KG1 (cell line): ENCODE data around the gene LASP1.

Source experiments
- DNase-seq: peaks from one replicate; lab custom pipeline; 2025; lab: John Stamatoyannopoulos, UW

Gene LASP1

DNA sequence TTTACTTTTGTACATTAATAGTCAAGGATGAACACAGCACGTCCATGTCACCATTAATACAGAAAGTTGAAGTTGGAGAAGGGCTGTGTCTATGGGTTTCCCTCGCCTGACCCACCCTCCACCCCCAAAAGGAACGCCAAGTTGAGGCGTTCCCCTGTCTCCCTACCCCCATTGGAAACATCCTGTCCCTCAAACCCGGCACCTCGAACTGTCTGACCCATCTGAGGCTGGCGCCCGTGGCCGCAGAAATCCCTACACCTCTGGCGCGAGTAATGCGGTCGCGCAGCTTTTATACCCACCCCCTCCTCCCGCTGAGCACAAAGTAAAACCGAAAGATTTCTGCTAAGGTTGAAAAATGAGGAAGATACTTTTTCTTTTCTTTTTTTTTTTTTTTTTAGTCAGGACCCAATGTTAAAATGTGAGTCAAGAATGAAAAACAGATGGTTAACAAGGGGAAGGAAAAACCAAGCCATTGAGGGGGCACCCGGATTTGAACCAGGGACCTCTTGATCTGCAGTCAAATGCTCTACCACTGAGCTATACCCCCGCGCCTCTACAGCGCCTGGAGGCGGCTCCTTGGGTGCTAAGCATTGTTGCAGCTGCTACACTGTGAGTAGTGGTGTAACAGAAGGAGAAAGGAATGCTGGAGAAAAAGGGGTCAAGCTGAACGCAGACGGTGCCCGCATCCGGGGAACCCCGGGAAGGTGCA is 887 bp upstream of the LASP1 start:
- peak; percentile 92 for DNase-seq

DNA sequence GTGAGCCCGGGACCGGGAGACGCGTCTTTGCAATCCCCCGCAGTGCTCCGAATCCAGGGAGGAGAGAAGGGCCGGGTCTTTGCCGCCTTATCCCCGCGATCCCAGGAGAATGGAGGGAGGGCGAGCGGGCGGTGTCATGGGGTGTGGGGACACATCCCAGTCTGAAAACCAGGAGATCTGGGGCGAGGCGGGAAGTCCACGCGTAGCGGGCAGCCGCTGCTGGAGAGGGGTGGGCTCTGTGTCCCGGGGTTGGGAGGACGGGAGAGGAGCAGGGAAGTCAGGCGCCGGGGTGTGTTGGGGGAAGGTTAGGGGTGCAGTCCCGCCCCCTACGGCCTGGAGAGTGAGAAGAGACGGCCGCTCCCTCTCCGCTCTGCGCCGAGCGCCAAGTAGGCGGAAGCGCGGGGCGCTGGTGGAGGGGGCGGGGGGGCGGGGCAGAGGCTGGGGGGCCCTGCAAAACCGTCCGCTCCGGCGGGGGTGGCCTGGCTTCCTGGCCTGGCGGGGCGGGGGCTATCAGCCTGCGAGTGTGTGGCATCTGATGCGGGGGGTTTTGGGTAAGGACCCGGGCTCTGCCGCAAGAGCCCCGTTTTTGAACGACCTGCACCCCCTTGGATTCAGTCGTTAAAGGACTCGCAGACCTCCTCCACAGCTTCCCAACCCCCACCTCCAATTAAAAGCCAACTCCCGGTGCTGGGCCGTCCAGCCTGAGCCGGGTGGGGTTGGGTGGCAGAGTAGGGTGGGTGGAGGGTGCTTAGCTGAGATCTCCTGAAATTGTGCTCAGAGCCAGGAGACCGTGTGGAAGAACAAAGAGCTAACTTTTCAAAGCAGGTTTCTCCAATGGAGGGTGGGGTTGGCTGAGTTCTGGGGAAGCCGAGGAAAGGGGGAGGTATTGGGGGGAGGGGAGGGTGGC is 654 bp downstream of the LASP1 start:
- peak; percentile 32 for DNase-seq

DNA sequence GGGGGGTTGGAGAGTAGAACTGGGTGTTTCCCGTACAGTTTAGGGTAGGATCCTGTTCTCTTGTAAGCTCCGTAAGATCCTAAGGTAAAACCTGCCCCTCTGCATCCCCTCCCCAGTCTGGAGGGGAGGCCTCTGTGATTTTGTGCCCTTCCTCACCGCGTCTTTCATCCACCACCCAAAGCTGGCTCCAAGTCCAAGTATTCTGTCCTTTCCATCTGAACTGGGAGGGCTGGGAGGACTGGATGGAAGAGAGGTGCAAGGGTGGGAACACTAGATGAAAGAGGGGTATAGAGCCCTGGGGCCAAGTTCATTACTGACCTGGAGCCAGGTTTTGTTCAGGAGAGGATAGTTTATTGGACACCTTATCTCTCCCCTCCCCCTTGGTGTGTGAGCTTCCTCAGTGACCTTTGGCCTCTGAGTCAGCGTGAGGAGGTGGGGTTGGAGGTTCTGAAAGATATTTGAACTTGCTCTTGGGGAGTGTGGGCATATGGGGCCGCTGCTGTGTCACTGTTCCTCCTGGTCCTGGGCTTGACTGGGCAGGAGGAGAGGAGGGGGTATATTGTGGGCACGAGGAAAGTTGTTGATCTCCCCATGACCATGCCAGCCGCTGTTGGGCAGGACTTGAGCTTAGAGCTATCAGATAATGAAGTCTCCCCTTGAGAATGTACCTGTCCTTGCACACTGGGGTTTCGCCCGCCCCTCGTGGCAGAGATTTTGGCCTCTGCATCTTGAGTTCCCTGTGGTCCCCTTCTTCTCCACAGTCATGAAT is 1.6 kb downstream of the LASP1 start:
- no peak for DNase-seq

DNA sequence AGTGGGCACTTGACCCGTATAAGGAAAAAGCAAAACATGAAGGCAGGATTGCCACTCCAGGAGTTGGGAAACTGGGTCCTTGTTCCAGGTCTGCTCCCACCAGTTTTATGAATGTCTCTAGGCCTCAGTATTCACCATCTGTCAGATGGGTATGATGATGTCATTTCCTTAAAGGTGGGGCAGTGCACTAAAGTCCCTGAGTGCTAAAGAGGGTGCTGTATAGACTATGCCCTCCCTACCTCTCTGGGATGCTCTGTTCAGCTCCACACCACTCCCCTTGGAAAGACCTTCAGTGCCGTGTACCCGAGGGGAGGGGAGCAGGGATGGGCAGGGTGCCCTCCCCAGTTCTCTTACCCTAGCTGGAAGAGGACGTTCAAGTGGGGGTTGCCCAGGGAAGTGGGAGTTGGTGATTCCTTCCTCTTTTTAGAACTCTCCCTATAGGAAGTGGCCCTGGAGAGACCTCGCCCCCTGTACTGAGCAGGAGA is 2.2 kb downstream of the LASP1 start:
- no peak for DNase-seq

DNA sequence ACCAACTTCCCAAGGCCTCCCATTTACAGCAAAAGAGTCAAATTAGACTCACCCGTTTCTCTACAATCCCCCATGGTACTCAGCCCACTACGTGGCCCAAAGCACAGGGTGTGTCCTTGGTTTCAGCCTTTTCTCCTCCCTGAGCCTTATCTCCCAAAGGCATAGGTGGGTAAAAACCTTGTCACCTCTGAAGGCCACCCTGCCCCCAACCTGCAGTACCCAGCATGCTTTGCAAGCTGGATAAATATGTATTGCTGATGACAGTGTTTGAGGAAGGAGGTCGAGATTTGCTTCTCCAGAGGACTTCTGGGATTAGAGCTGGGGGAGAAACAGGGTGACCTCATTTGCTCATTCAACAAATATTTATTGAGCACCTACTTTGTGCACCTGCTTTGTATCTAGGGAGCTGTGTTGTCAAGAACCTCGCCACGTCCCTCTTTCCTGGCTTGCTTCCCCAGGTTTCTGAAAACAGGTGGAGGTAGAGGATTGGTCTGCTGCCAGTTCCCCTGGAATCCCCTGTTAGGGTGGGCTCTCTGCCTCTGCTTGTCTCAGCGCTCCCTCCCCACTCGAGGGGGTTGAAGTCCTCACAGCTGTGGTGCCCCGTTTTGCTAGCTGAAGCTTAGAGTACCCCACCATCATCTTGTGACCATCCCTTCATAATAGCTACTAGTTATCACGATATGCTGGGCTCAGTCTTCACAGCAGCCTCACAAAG is 3.0 kb downstream of the LASP1 start:
- no peak for DNase-seq

DNA sequence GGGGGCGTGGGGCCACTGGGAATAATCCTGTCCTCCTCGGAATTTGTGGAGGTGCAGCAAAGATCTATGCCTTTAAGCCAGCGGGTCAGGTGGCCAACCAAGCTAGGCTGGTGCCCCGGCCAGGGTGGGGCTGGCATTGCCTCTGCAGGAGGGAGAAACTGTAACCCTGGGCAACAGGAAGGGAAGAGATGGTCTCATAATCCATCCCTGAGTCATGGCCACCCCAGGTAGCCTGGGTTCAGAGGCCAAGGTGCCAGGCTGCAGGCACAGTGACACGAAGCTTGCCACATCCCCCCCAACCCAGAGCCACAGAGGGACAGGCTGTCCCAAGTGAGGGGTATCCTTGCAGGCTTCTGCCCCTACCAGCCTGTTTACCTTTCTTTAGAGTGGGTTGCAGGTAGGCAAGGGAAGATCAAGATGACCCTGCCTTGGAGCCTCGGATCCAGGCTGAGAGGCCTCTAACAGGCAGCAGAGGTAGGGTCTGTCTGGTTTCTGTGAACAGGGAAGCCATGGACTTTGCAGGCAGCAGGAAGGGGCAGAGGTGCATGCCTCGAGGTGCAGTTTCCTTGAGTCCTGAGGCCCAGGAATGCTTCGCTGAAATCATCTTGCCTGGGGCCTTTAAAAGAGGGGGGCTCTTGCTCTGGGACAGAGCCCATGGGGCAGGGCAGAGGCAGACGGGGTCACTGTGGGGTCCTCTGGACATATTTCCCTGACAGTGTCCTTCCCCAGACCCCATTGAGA is 4.0 kb downstream of the LASP1 start:
- DNase-seq, result no peak

DNA sequence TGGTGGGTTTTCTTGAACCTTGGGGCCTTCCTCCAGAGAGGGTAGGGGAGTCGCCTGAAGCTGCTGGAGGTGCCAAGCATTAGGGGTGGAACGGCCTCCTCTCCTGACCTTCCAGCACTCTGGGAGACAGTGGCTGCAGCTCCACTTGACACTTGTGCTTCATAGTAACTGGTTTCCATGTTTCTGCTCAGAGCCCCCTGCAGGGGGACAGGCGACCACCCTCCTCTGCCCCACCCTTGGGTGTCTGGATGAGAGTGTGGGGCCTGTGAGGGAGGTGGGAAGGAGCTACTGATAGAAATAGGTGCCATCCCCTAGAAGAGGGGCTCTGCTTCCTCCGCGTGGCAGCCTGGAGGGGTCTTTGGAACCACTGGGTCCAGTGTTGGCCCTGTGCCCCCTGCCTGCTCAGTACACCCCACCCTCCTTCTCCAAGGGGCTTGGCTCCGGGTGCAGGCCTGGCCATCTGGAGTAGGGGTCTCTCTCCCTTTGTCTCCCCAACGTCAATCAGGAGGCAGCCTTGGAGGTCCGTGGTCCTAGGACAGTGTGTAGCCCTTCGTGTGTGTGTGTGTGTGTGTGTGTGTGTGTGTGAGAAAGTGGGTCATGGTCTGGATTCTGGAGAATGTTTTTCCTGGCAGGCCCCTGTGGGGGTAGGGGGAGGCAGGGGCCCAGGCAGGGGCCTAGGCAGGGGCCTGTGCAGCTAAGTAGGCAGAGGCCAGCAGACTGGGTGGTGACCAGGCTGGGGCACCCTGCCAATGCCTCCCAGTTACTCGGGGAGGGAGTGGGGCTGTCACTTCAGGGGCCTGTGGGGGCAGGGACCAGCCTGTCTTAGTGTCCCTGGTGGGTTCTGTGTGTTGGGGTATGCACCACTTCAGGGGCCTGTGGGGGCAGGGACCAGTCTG is 4.9 kb downstream of the LASP1 start:
- no peak for DNase-seq

DNA sequence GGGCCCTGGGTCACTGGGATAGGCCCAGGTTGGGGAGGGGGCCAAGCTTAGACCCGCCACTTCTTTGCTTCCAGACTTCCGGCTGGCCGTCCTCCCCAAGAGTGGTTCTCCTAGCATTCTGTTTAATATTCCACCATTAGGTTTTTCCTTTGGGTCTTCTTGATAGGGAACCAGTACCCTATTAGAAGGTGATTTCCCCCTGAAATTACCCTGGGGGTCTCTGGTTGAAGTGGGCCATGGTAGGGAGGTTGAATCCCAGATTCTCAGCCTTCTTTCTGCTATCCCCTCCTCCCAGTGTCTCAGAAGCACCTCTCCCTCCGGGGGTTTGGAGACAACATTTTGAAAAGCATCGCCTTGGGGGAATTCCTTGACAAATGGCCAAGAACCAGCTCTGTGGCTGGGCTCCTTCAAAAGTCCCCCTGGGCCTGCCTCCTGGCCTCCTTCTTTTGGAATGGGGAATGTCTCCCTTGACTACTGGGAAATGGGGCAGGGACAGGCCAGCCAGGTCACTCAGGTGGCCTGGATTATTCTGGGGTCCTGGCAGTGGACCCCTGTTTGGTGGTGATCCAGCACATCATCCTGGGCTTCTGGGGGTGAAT is 5.7 kb downstream of the LASP1 start:
- no peak for DNase-seq

DNA sequence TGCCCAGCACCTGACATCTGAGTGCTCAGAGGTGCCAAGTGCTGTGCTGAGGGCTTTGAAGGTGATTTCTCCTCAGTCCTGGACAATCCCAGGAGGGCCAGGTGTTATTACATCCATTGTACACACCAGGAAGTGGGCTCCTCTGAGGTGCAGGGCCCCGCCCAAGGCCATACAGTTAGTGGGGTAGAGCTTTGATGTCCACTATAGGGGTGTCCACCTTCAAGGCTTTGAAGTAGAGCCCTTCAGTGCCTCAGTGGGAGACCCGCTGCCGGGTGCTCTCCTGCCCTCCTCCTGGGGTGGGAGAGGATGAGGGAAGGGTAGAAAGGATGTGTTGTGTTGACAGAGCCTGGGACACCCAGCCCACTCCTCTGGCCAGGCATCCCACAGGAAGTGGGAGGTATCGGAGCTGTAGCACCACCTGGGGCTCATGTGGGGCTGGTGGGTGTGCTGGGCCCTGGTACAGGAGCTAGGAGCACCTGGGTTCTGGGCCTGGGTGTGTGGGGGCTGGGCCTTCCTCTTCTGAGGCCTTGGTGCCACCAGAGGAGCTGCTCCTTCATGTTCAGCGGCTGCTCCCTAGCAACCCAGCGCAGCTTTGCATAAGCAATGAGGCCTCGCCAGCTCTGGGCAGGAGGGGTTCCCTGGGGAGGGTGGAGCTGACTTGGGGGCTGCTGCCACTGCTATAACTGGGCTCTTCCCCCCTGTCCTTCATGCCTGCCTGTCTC is 7.4 kb downstream of the LASP1 start:
- no peak for DNase-seq

DNA sequence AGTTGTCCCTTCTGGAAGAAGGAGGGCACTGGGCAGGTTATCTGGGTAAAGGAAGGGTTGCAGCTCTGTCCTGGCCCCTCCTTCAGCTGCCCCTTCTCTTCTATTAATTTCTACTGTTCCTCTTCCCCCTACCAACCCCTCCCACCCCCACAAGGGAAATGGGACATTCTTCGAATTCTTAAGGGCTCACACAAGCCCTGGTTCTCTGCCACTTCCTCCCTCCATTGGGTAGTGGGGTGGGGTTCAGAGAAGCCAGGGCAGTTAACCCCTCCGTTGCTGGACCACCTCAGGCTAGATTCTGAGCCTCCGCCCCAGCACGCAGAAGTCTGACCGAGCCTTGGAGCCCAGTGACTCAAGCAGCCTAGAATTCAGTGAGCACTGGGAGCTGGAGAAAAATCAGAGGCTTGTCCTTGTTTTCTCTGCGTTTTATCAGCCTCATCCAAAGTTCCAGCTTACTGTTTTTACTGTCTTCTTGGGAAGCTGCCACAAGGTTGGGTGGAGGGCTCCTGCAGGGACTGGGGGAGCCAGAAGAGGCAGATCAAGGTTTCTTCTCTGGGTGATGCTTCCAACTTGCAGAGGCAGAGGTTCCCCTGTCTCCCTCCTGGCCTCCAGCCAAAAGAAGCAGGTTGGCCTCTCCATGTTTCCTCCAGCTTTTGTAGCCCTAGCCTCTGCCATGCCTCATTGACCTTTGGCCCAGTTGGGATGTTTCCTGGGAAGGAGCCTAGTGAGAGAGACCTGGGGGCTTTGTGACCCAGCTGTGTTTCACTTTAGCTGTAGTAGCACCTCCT is 10.2 kb downstream of the LASP1 start:
- no peak for DNase-seq

DNA sequence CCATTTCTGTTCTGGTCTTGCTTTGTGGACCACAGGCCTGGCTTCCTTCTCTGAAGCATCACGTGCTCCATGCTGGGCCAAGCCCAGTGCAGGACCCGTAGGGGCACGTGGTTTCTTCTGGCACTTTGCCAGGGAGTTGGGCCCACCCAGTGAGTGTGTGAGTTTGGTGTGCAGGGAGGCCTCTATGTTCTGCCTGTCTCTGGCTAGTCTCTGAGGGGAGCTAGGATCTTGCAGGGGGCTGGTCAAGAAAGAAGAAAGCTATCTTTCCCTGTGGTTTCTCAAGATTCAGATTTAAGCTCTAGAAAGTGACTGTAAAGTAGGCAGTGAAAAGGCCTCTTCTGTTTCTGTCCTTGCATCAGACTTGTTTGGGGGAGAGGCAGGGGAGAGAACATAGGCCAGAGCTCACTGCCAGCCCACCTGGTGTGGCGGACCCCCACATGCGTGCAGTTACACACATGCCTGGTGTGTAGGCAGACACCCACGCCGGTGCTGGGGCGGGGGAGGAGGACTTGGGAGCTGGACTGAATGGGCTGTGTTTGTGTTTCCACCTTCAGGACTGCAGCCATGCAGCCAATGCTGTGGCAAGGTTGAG is 11.8 kb downstream of the LASP1 start:
- no peak for DNase-seq

DNA sequence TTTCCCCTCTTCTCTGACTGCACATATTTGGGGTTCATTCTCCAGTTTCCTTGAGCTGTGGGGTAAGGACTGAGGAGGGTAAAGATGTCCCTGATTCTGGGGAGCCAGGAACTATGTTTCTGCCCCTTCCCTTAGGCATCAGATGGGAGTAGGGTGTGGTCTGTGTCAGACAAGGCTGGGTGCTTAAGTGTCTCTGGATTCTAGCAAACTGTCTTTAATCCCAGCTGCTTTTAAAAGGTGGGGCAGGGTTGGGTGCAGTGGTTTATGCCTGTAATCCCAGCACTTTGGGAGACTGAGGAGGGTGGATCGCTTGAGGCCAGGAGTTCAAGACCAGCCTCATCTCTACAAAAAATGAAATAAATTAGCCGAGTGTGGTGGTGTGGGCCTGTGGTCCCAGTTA is 13.0 kb downstream of the LASP1 start:
- no peak for DNase-seq

DNA sequence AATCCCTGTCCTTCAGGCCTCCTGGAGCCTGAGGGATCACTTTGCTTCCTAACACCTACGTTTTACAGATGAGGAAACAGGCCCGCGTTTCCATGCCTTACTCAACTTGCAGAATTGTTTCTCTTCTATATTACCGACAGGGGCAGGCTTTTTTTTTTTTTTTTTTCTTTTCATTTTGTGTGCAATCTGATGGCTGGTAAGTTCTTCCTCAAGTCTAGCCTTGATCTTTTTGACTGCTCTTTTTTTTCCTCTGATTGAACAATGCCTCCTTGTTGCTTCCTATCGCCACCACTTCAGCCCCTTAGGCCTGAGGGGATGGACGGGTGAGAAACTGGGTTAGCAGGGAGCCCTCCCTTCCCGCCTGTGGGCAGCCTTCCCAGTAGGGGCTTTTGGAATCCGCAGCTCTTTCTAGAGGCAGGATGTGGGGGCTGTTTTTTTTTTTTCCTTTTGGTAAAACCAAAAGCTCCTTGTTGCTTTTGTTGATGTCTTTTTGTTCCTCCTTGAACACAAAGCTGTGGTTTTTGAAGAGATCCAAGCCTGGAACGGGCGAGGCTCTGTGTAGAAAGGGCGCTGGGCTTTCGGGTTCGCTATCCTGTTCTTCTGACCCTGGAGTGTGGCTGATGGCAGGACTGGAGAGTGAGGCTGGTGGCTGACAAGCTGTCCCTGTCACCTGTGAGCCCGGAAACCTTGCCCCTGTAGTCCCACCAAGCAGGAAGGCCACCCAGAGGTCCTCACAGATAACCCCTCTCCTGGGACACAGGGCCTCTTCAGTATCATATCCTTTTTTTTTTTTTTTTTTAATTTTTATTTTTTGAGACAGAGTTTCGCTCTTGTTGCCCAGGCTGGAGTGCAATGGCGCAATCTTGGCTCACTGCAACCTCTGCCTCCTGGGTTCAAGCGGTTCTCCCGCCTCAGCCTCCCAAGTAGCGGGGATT is 14.0 kb downstream of the LASP1 start:
- DNase-seq, result no peak

DNA sequence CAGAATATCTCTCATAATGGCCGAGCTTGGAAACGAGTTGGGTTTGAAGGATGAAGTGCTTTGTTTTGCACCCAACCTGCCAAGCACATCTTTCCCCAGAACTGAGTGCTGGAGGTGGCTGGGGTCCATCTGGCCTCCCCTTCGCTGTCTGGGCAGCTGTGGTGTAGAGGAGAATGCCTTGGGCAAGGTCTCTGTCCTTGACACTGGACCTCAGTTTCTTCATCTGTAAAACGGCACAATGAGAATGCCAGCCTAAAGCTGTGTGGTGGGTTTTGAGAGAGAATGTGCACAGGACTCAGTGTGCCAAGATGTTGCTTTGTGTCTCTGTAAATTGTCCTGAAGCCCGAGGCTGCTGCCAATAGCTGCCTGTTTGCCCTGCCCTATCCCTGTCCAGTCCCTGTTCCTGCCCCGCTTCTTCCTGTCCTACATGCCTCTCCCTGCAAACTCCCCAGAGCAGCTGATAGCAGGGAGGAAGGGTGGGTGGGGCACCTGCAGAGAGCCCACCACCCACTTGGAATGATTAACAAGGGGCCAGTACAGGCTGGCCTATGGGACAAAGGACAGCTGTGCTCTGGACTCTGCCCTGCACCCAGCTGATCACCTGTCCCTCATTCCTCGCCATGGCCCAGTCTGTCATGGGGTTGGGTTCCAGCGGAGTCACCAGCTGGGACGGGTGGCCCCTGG is 15.3 kb downstream of the LASP1 start:
- DNase-seq, result no peak

DNA sequence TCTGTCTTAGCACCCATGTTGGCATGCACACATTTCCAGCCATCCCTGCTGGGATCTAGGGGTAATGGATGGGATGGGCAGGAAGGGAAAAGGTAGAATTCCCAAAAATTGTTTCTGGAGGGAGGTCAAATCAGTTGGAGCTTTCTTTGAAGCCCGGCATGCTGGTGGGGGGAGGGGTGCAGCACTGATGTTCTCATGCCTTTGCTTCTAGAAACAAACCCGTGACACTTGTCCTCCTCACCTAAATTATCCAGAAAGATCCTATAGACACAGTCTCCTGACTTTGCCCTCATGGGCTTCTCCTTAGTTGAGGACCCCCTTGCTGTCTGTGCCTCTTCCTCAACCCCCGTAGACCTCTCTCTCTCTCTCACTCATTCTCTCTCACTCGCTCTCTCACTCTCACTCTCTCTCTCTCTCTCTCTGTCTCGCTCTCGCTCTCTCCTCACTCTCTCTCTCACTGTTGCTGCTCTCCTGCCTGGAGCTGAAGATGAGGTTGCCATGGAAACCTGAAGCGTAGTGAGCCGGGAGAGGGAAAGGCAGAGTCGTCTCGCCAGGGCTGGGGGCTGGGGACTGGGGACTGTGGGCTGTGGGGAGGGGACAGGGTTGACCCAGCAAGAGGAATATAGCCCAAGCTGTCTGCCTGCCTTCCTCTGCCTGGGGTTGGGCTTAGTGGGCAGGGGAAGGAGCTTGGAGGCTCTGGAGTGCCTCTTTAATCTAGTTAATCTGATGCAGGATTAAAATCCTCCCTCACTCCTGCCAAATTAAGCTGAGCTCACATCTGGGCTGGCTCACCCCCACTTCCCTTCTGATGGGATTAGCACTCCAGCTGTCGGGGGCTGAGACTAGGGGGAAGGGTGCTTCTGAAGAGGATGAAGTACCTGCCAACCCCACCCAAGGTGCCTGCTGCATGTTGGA is 16.1 kb downstream of the LASP1 start:
- no peak for DNase-seq
